Measurements from ENCODE around the gene SLC1A6.

DNA sequence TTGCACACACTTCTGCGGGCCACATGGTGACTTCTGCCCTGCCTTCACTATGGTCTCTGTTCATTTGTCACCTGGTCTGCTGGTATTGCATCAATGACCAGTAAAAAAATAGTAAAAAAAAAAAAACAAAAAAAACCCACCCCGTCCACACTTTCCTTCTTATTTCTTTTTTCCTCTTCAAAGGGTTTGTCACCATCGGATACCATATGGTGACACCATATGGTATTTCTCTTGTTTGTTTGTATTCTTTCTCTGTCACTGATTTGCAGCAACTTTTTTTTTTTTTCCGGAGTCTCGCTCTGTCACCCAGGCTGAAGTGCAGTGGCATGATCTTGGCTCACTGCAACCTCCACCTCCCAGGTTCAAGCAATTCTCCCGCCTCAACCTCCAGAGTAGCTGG, 64.5 kb downstream of the SLC1A6 start:
- TF ChIP-seq, protein P1, sequence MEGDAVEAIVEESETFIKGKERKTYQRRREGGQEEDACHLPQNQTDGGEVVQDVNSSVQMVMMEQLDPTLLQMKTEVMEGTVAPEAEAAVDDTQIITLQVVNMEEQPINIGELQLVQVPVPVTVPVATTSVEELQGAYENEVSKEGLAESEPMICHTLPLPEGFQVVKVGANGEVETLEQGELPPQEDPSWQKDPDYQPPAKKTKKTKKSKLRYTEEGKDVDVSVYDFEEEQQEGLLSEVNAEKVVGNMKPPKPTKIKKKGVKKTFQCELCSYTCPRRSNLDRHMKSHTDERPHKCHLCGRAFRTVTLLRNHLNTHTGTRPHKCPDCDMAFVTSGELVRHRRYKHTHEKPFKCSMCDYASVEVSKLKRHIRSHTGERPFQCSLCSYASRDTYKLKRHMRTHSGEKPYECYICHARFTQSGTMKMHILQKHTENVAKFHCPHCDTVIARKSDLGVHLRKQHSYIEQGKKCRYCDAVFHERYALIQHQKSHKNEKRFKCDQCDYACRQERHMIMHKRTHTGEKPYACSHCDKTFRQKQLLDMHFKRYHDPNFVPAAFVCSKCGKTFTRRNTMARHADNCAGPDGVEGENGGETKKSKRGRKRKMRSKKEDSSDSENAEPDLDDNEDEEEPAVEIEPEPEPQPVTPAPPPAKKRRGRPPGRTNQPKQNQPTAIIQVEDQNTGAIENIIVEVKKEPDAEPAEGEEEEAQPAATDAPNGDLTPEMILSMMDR (IDR thresholded peaks at IDR 0.05) = no peak
- no peak for TF ChIP-seq POLR2A (IDR thresholded peaks at IDR 0.05)
